AG04449 (cell line): Measurements from ENCODE around the gene MIB2.
"Not testable (repeated sequence)": the region's sequence is repeated elsewhere in the genome, so short reads cannot be mapped to it uniquely, and the experiment has no call there.

Source experiments
- CTCF ChIA-PET: fragments of 350-600 bp; formaldehyde crosslinking; extraction: SDS; loops from one replicate; lab custom pipeline; 2021; ENCODE audit warnings: antibody characterized with exemption; lab: Yijun Ruan, JAX
- POLR2A ChIA-PET: fragments of 400-600, 350-600 bp; formaldehyde crosslinking; extraction: SDS; loops from one replicate; lab custom pipeline; 2020; ENCODE audit warnings: antibody characterized with exemption, inconsistent platforms; lab: Yijun Ruan, JAX
- DNase-seq: peaks from one replicate; pipeline ENCODE4 v3.0.0-alpha.2; 2010; ENCODE audit warnings: low read depth, low spot score
- H3K4me3 ChIP-seq: 2 replicates; pipeline ENCODE4 v1.5.1; 2011; ENCODE audit warnings: low read depth, mild to moderate bottlenecking, control low read depth, low read length
- TF ChIP-seq, protein P1 (sequence below): IDR thresholded peaks from one replicate; pipeline ENCODE4 v1.5.1; 2011; ENCODE audit warnings: mild to moderate bottlenecking, moderate library complexity, low read length, control low read depth, inconsistent platforms; ENCODE audit not compliant: insufficient read depth; ENCODE audit errors: missing control alignments

The MIB2 gene

GRCh38 chr1:1631782-1632420 lies 16.6 kb downstream of the MIB2 start, which contains the start of gene MMP23B:
Gene MMP23B (plus strand): TSS chr1:1632173. CDS start chr1:1632219, 46 bp downstream.
- POLR2A ChIA-PET = no interaction called here
- CTCF ChIA-PET = no interaction called here
- H3K4me3 ChIP-seq = no peak within 1 kb of the TSS
- no peak for DNase-seq
- TF ChIP-seq, protein P1, sequence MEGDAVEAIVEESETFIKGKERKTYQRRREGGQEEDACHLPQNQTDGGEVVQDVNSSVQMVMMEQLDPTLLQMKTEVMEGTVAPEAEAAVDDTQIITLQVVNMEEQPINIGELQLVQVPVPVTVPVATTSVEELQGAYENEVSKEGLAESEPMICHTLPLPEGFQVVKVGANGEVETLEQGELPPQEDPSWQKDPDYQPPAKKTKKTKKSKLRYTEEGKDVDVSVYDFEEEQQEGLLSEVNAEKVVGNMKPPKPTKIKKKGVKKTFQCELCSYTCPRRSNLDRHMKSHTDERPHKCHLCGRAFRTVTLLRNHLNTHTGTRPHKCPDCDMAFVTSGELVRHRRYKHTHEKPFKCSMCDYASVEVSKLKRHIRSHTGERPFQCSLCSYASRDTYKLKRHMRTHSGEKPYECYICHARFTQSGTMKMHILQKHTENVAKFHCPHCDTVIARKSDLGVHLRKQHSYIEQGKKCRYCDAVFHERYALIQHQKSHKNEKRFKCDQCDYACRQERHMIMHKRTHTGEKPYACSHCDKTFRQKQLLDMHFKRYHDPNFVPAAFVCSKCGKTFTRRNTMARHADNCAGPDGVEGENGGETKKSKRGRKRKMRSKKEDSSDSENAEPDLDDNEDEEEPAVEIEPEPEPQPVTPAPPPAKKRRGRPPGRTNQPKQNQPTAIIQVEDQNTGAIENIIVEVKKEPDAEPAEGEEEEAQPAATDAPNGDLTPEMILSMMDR = no peak

DNA sequence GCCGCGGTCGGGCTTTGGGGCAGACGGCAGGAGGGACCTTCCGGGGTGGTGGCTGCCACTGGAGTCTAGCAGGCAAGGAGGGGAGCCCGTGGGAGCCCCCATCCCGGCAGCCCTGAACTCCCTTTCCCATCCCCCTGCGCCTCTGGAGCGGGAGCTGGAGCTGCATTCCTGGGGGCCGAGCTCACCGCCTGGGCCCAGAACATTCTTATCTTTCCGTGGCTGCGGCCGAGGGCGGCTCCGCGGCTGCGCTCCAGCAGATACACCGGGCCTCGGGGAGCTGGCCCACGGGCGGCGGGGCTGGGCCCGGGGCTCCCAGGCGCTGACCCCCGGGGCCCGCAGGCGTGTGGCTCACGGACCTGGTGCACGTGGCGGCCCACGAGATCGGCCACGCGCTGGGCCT lies 18.1 kb downstream of the MIB2 start:
- H3K4me3 ChIP-seq, DNase-seq, CTCF ChIA-PET, POLR2A ChIA-PET: not testable (repeated sequence)

DNA sequence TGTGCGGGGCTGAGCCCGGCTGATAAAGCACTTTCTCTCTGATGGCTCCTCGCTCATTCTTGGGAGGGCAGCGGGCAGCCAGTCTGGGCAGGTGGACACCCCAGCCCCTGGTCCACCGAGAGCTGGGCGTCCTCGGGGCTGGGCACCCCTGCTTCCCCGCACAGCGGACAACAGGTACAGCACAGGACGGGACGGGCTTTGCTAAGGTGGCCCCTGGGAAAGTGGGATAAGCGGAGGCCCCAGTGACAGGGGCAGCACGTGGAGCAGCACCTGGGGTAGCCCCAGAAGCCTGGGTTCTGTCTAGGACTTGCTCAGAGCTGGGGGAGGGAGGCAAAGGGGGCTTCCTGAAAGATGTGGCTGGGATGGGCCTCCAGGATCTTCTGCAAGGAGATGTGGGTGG lies 19.3 kb downstream of the MIB2 start:
- H3K4me3 ChIP-seq, POLR2A ChIA-PET, CTCF ChIA-PET, DNase-seq: not testable (repeated sequence)

DNA sequence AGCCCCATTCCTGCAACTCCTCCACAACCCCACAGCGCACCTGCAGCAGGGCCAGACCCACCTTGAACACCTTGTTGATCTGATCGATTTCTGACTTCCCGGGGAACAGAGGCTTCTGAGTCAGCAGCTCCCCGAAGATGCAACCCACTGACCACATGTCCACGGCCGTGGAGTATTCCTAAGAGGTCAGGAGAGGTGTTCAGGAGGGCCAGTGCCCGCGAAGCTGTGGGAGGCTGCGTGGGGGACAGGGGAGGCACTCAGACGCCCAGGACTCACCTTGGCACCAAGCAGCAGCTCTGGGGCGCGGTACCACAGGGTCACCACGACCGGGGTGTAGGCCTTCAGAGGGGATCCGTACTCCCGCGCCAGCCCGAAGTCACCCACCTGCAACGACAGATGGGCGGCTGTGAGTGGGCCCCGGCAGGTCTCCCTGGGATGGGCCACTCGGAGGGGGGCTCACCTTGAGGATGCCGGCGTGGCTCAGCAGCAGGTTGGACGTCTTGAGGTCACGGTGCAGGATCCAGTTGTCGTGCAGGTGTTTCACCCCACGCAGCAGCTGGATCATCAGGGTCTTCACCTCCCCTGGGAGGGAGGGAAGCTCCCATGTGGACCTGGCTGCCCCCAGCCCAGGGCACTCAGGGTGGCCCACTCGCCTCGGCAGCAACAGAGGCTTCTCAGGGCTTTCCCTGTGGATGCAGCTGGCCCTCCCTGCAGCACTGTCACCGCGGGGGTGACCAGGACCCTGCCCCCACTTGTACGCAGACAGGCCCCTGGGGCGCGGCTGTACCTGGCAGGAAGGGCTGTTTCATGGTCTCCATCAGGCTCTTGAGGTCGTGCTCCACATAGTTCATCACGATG lies 21.6 kb downstream of the MIB2 start:
- CTCF ChIA-PET, DNase-seq, POLR2A ChIA-PET, H3K4me3 ChIP-seq: not testable (repeated sequence)

- CTCF ChIA-PET, POLR2A ChIA-PET, H3K4me3 ChIP-seq, DNase-seq: not testable (repeated sequence)
These were observed 22.2 kb downstream of the MIB2 start for GRCh38 chr1:1637479-1637875.

GRCh38 chr1:1638528-1638927 lies 23.2 kb downstream of the MIB2 start:
- CTCF ChIA-PET, DNase-seq, POLR2A ChIA-PET, H3K4me3 ChIP-seq: not testable (repeated sequence)

DNA sequence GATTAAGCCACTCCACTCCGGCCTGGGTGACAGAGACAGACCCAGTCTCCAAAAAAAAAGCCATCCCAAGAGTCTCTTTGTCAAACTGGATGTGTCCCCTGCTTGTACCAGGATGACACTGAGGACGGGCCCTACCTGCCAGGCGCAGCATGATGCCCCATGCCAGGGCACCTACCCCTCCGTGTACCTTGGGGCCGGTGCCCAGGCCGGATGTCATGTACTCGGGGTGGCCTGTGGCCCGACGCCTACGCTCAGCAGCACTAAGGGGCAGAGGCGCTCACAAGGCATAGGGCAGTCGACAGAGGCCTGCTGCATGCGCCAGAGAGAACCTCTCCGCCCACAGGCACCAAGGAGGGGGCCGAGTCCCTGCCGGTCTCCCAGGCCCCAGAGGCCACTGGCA lies 24.1 kb downstream of the MIB2 start:
- CTCF ChIA-PET, DNase-seq, POLR2A ChIA-PET, H3K4me3 ChIP-seq: not testable (repeated sequence)

- POLR2A ChIA-PET, DNase-seq, H3K4me3 ChIP-seq, CTCF ChIA-PET: not testable (repeated sequence)
These were observed 24.8 kb downstream of the MIB2 start for GRCh38 chr1:1640081-1640480.

GRCh38 chr1:1640711-1641461 lies 25.6 kb downstream of the MIB2 start:
- POLR2A ChIA-PET, CTCF ChIA-PET, DNase-seq, H3K4me3 ChIP-seq: not testable (repeated sequence)

DNA sequence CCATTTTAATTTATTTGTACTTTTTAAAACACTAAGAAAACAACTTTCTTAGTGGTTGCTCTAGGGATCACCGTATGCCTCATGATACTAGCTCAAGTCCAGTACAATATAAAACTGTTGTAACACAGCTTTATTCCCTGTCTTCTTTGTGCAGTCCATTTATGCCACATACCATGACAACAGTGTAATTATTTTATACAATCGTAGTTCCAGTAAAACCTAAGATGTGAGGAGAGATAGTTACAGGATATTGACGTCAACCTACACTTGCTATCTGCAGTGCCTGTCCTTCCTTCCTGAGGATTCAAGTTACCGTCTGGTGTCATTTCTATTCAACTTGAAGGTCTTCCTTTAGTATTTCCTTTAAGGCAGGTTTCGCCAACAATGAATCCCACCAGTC lies 31.0 kb downstream of the MIB2 start:
- CTCF ChIA-PET = interaction anchor here (1.1 kb wide), 1 partner anchor 260 kb away, joined by 6 read pairs; no protein-coding TSS in a partner anchor
- DNase-seq, H3K4me3 ChIP-seq, POLR2A ChIA-PET: not testable (repeated sequence)

DNA sequence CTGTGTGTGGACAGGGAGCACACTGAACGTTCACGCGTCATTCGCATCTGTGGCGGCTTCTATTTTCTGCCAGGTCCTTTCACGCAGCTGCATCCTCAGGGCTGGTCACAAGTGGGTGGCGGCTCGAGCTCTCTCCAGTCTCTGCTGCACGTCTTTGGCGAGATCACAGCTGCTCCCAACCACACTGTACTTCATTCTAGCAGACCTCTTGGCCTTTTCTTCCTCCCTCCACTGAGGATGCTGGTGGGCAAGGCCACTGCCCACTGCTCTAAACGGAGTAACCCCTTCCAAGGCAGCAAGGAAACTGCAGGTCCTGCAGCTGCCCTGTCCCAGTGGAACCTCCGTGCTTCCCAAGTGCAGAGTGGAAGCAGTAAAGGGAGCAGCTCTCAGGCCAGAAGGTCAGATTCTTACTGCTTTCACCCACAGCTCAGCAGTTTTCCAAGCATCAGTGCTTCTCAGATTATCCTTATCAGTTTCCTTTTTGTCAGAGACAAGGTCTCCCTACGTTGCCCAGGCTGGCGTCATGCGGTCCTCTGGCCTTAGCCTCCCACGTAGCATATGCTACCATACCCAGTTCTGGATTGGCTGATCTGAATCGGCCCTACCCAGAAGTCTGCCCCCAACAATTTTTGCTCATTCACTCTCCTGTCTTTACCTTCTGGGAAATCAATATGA lies 32.4 kb downstream of the MIB2 start:
- H3K4me3 ChIP-seq, CTCF ChIA-PET, POLR2A ChIA-PET, DNase-seq: not testable (repeated sequence)

DNA sequence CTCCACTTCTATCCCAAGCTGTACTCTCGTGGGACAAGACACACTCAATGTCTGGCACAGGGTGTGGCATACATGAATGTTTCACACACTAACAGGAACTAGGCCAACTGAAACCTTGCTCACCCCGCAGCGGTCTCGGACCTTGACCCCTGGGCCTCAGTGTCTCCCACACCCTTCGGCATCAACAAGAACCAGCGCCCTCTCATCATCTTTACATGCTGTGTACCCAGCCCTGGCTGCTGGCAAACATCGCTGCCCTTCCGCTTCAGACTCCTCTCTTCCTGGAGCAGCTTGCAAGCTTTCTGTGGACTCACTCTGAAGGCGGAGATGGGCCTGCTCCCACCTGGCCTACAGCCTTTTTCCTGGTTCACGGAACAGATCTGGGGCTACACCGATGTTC lies 33.0 kb downstream of the MIB2 start:
- POLR2A ChIA-PET, H3K4me3 ChIP-seq, CTCF ChIA-PET, DNase-seq: not testable (repeated sequence)

GRCh38 chr1:1658583-1659549 lies 43.6 kb downstream of the MIB2 start, which contains the start of gene CDK11B:
Gene CDK11B (minus strand): TSS chr1:1659004. CDS start chr1:1657485, 1,519 bp downstream.
- peak; percentile 80 for DNase-seq
- POLR2A ChIA-PET = not testable (repeated sequence)

More at GRCh38 chr1:1658583-1659549, 43.6 kb downstream of the MIB2 start, which contains the start of gene CDK11B:
- peak within 1 kb of the TSS; percentile 65 for H3K4me3 ChIP-seq
- CTCF ChIA-PET = not testable (repeated sequence)
